Neural crest cell (in vitro differentiated cells): Measurements from ENCODE around the gene GATA5. TPM values are rescaled to one million over a fixed set of nuclear protein-coding genes. Genes with fewer than 3 reads are reported as not detected.

ENCODE experiments used
- DNase-seq: peaks from one replicate; pipeline ENCODE4 v3.0.0; 2021; ENCODE audit warnings: low read depth, mixed read lengths, low spot score
- H3K27ac Mint-ChIP-seq: one replicate; pipeline ENCODE4 v1.8.0; 2021; ENCODE audit warnings: mild to moderate bottlenecking, mixed read lengths; ENCODE audit not compliant: unreplicated experiment
- H3K27me3 Mint-ChIP-seq: 2 replicates; pipeline ENCODE4 v1.8.0; 2021; ENCODE audit warnings: low read depth, mild to moderate bottlenecking, mixed read lengths
- H3K36me3 Mint-ChIP-seq: 2 replicates; pipeline ENCODE4 v1.8.0; 2021; ENCODE audit warnings: low read depth, mild to moderate bottlenecking, mixed read lengths
- H3K4me1 Mint-ChIP-seq: 2 replicates; pipeline ENCODE4 v1.8.0; 2021; ENCODE audit warnings: mixed read lengths
- H3K4me3 Mint-ChIP-seq: one replicate; pipeline ENCODE4 v1.8.0; 2021; ENCODE audit warnings: mild to moderate bottlenecking, mixed read lengths
- H3K9me3 Mint-ChIP-seq: 2 replicates; pipeline ENCODE4 v1.8.0; 2021; ENCODE audit warnings: mixed read lengths
- CTCF ChIP-seq: fragments of 200-600 bp; sonication (generic); conservative IDR thresholded peaks from 2 replicates; pipeline ENCODE4 v1.5.0; 2021; ENCODE audit warnings: antibody characterized with exemption, mild to moderate bottlenecking
- total RNA-seq: library from RNA; stranded (reverse); gene quantifications from 2 replicates; pipeline ENCODE4 v1.2.1, GENCODE V29; 2021

Gene GATA5
- total RNA-seq, 1 donor from 2014 or later = not detected

- Mint-ChIP-seq H3K27ac (no peak overlapping the region), H3K27me3 (peaks cover 73% of the 10 kb centered on the region)
These were observed 1.8 kb downstream of the GATA5 start for GRCh38 chr20:62473717-62474603.

GRCh38 chr20:62472941-62473585 is 2.7 kb downstream of the GATA5 start:
- H3K36me3 Mint-ChIP-seq = no peaks in the 10 kb centered on the region
- peaks cover 11% of the 10 kb centered on the region for H3K4me1 Mint-ChIP-seq
- no peak for TF ChIP-seq CTCF
- H3K27ac Mint-ChIP-seq = no peak overlapping the region
- no peak for DNase-seq
- H3K9me3 Mint-ChIP-seq = no peaks in the 10 kb centered on the region
- H3K27me3 Mint-ChIP-seq = peaks cover 64% of the 10 kb centered on the region
- no peak overlapping the region for H3K4me3 Mint-ChIP-seq

More at GRCh38 chr20:62473717-62474603, 1.8 kb downstream of the GATA5 start:
- TF ChIP-seq CTCF = peak; percentile 17
- peaks cover 11% of the 10 kb centered on the region for H3K4me1 Mint-ChIP-seq
- no peaks in the 10 kb centered on the region for H3K9me3 Mint-ChIP-seq
- no peaks in the 10 kb centered on the region for H3K36me3 Mint-ChIP-seq
- peak overlapping the region; percentile 57 for H3K4me3 Mint-ChIP-seq
- no peak for DNase-seq

- H3K9me3 Mint-ChIP-seq = no peaks in the 10 kb centered on the region
- no peak for TF ChIP-seq CTCF
- no peak for DNase-seq
- peaks cover 56% of the 10 kb centered on the region for H3K27me3 Mint-ChIP-seq
- H3K36me3 Mint-ChIP-seq = no peaks in the 10 kb centered on the region
- H3K4me1 Mint-ChIP-seq = peaks cover 11% of the 10 kb centered on the region
- no peak overlapping the region for H3K4me3 Mint-ChIP-seq
- H3K27ac Mint-ChIP-seq = no peak overlapping the region
These were observed 3.5 kb downstream of the GATA5 start for GRCh38 chr20:62472138-62472940.

GRCh38 chr20:62470459-62470858 is 5.3 kb downstream of the GATA5 start:
- Mint-ChIP-seq H3K4me3 (no peak overlapping the region), H3K9me3 (no peaks in the 10 kb centered on the region), H3K4me1 (peaks cover 11% of the 10 kb centered on the region), H3K36me3 (no peaks in the 10 kb centered on the region), H3K27me3 (peaks cover 44% of the 10 kb centered on the region), H3K27ac (peak overlapping the region; percentile 17)
- TF ChIP-seq CTCF = no peak
- no peak for DNase-seq

- H3K4me1 Mint-ChIP-seq = peaks cover 11% of the 10 kb centered on the region
- DNase-seq = no peak
- H3K27ac Mint-ChIP-seq = no peak overlapping the region
- TF ChIP-seq CTCF = no peak
- no peaks in the 10 kb centered on the region for H3K36me3 Mint-ChIP-seq
- no peak overlapping the region for H3K4me3 Mint-ChIP-seq
- H3K27me3 Mint-ChIP-seq = peaks cover 41% of the 10 kb centered on the region
- no peaks in the 10 kb centered on the region for H3K9me3 Mint-ChIP-seq
These were observed 5.8 kb downstream of the GATA5 start for GRCh38 chr20:62470001-62470400.
